ENCODE data around the gene TRMT6. TPM values are rescaled to one million over a fixed set of nuclear protein-coding genes. Genes with fewer than 3 reads are reported as not detected.

The TRMT6 gene
- total and polyA plus RNA-seq, 10 of the 15 experiments (the other 5 are each of a cell fraction or from before 2014, with no cell fraction given), result 18.2 to 35.5 (median 22.6) TPM

- TF ChIP-seq IRF3 (IDR thresholded peaks at IDR 0.05) (no peak), ESRRA (IDR thresholded peaks at IDR 0.05; ENCODE audit: low read length) (no peak), CBFB (IDR thresholded peaks at IDR 0.05; ENCODE audit: low read depth) (0 out of 2 replicates have a peak, but pooled peaks have one; percentile 29), HCFC1 (IDR thresholded peaks at IDR 0.05; ENCODE audit: low read length) (no peak), MEF2B (IDR thresholded peaks at IDR 0.05; ENCODE audit: partially characterized antibody, poor library complexity, severe bottlenecking) (peak; percentile 60)
- TF ChIP-seq, protein P1, sequence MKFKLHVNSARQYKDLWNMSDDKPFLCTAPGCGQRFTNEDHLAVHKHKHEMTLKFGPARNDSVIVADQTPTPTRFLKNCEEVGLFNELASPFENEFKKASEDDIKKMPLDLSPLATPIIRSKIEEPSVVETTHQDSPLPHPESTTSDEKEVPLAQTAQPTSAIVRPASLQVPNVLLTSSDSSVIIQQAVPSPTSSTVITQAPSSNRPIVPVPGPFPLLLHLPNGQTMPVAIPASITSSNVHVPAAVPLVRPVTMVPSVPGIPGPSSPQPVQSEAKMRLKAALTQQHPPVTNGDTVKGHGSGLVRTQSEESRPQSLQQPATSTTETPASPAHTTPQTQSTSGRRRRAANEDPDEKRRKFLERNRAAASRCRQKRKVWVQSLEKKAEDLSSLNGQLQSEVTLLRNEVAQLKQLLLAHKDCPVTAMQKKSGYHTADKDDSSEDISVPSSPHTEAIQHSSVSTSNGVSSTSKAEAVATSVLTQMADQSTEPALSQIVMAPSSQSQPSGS (IDR thresholded peaks at IDR 0.05; ENCODE audit: low read length), result 0 out of 2 replicates have a peak, but pooled peaks have one; percentile 44
Observed at GRCh38 chr20:5996765-5997164, 46.4 kb upstream of the TRMT6 start (continued).

- H3K9me3 ChIP-seq (replicated peaks; ENCODE audit: control insufficient read depth, insufficient read depth, low read length), result no peaks in the 10 kb centered on the region
- peaks cover 2 to 27% of the 10 kb centered on the region in 2 experiments; a peak in 3 of 4 replicates for H3K36me3 ChIP-seq (ENCODE audit: control insufficient read depth in 2 of 2, insufficient read depth in 2 of 2, low read length in 1 of 2)
- no peaks in the 10 kb centered on the region for H3K27me3 ChIP-seq (replicated peaks in 1 of 2; ENCODE audit: control insufficient read depth in 2 of 2, insufficient read depth in 2 of 2, low read length in 1 of 2)
- FAIRE-seq, result no peak
- ChIA-PET RAD21 (ENCODE audit: unreplicated experiment) (interaction anchor here (0.7 kb wide), 1 partner anchor 463 kb away, joined by 3 read pairs; no protein-coding TSS in a partner anchor), SMC1A (ENCODE audit: uncharacterized antibody, unreplicated experiment) (interaction anchor here (0.8 to 1.0 kb wide), 3 partner anchors 11 to 434 kb away, joined by 3 read pairs; no protein-coding TSS in a partner anchor), POLR2A (no interaction called here), CTCF (interaction anchor here (0.6 to 1.8 kb wide), 3 partner anchors 9 to 11 kb away, joined by 3 to 5 read pairs (median 4); no protein-coding TSS in a partner anchor)
- intact Hi-C loops (cut with micrococcal nuclease; ENCODE audit: unreplicated experiment) (no loop called here), in situ Hi-C loops (cut with MboI) (no loop called here)
- H3K27ac ChIP-seq (ENCODE audit: control insufficient read depth, insufficient read depth), result no peak overlapping the region
- no peak for DNase-seq (ENCODE audit: low read depth, low spot score)
- WGBS (ENCODE audit: insufficient coverage, insufficient replicate concordance, low lambda C conversion rate, missing lambda C conversion rate), result 100% methylated on average over 2 of the region's 2 CpGs
- H3K4me3 ChIP-seq, result no peak overlapping the region
- H3K79me2 ChIP-seq (ENCODE audit: control insufficient read depth, insufficient read depth, low read length), result no peaks in the 10 kb centered on the region
- no peak overlapping the region for H3K4me2 ChIP-seq (ENCODE audit: control insufficient read depth, insufficient read depth)
- no TSS peak for BruUV-seq (replicated peaks)
- ATAC-seq, result no peak
- H4K20me1 ChIP-seq (ENCODE audit: control insufficient read depth, insufficient read depth), result no peaks in the 10 kb centered on the region
- H2AFZ ChIP-seq (ENCODE audit: control insufficient read depth, low read depth, low read length), result no peak overlapping the region
- H3K4me1 ChIP-seq (ENCODE audit: control insufficient read depth, insufficient read depth, low read length), result peaks cover under 1% of the 10 kb centered on the region; the same call in 1 of the 2 replicates
- H3K9ac ChIP-seq (ENCODE audit: control insufficient read depth, insufficient read depth, low read length), result no peak overlapping the region
- no peak for TF ChIP-seq CHD1 (IDR thresholded peaks at IDR 0.05; ENCODE audit: low read depth, low read length)
- TF ChIP-seq, protein P2, sequence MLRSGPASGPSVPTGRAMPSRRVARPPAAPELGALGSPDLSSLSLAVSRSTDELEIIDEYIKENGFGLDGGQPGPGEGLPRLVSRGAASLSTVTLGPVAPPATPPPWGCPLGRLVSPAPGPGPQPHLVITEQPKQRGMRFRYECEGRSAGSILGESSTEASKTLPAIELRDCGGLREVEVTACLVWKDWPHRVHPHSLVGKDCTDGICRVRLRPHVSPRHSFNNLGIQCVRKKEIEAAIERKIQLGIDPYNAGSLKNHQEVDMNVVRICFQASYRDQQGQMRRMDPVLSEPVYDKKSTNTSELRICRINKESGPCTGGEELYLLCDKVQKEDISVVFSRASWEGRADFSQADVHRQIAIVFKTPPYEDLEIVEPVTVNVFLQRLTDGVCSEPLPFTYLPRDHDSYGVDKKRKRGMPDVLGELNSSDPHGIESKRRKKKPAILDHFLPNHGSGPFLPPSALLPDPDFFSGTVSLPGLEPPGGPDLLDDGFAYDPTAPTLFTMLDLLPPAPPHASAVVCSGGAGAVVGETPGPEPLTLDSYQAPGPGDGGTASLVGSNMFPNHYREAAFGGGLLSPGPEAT (IDR thresholded peaks at IDR 0.05; ENCODE audit: low read depth), result no peak
- TF ChIP-seq RUNX3 (IDR thresholded peaks at IDR 0.05; ENCODE audit: low read length), result no peak
- TF ChIP-seq, protein P3, sequence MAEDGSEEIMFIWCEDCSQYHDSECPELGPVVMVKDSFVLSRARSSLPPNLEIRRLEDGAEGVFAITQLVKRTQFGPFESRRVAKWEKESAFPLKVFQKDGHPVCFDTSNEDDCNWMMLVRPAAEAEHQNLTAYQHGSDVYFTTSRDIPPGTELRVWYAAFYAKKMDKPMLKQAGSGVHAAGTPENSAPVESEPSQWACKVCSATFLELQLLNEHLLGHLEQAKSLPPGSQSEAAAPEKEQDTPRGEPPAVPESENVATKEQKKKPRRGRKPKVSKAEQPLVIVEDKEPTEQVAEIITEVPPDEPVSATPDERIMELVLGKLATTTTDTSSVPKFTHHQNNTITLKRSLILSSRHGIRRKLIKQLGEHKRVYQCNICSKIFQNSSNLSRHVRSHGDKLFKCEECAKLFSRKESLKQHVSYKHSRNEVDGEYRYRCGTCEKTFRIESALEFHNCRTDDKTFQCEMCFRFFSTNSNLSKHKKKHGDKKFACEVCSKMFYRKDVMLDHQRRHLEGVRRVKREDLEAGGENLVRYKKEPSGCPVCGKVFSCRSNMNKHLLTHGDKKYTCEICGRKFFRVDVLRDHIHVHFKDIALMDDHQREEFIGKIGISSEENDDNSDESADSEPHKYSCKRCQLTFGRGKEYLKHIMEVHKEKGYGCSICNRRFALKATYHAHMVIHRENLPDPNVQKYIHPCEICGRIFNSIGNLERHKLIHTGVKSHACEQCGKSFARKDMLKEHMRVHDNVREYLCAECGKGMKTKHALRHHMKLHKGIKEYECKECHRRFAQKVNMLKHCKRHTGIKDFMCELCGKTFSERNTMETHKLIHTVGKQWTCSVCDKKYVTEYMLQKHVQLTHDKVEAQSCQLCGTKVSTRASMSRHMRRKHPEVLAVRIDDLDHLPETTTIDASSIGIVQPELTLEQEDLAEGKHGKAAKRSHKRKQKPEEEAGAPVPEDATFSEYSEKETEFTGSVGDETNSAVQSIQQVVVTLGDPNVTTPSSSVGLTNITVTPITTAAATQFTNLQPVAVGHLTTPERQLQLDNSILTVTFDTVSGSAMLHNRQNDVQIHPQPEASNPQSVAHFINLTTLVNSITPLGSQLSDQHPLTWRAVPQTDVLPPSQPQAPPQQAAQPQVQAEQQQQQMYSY (CRISPR knock-in tag; IDR thresholded peaks at IDR 0.05), result no peak
- no peak for TF ChIP-seq PAX8 (IDR thresholded peaks at IDR 0.05)
- TF ChIP-seq BHLHE40 (IDR thresholded peaks at IDR 0.05; ENCODE audit: borderline replicate concordance in 1 of 2, low read depth in 2 of 2, low read length in 1 of 2), result no peak
- TF ChIP-seq RFX5 (IDR thresholded peaks at IDR 0.05; ENCODE audit: low read depth, low read length), result no peak
- no peak for TF ChIP-seq MEF2A (IDR thresholded peaks at IDR 0.05; ENCODE audit: insufficient read depth, low read depth, low read length)
Observed at GRCh38 chr20:5991623-5992441, 41.5 kb upstream of the TRMT6 start.

Data from GM12878 (cell line).